HepG2 (cell line): Measurements from ENCODE around the gene DGCR8. TPM values are rescaled to one million over a fixed set of nuclear protein-coding genes. Genes with fewer than 3 reads are reported as not detected.

Experiments used
- ETV5 ChIP-seq: IDR thresholded peaks from 2 replicates; pipeline ENCODE4 v1.6.1; 2018; ENCODE audit warnings: missing biosample characterization, missing genetic modification reagents, inconsistent platforms, borderline replicate concordance
- FOXO4 ChIP-seq: sonication (generic); formaldehyde crosslinking; conservative IDR thresholded peaks from 2 replicates; pipeline ENCODE4 v1.8.1; 2023; ENCODE audit warnings: missing genetic modification reagents
- HMGA1 ChIP-seq: sonication (generic); formaldehyde crosslinking; conservative IDR thresholded peaks from 2 replicates; pipeline ENCODE4 v1.4.0; 2020; ENCODE audit warnings: missing genetic modification reagents
- KLF15 ChIP-seq: sonication (generic); formaldehyde crosslinking; IDR thresholded peaks from 2 replicates; pipeline ENCODE4 v1.8.1; 2023; ENCODE audit warnings: borderline replicate concordance, mild to moderate bottlenecking, inconsistent platforms, missing genetic modification reagents, mixed read lengths
- MEF2D ChIP-seq: sonication (generic); formaldehyde crosslinking; IDR thresholded peaks from 2 replicates; pipeline ENCODE4 v1.5.1; 2020; ENCODE audit warnings: mild to moderate bottlenecking, missing genetic modification reagents
- MTERF4 ChIP-seq: sonication (generic); formaldehyde crosslinking; IDR thresholded peaks from 2 replicates; pipeline ENCODE4 v1.8.0; 2023; ENCODE audit warnings: mild to moderate bottlenecking, missing genetic modification reagents
- NCOR1 ChIP-seq: fragments of 200-600 bp; sonication (generic); IDR thresholded peaks from 2 replicates; pipeline ENCODE4 v1.7.0; 2017; ENCODE audit warnings: antibody characterized with exemption, low read length, borderline replicate concordance
- NFE2L1 ChIP-seq: sonication (generic); formaldehyde crosslinking; IDR thresholded peaks from 2 replicates; pipeline ENCODE4 v1.4.0; 2020; ENCODE audit warnings: missing genetic modification reagents, mild to moderate bottlenecking, borderline replicate concordance
- NR2F1 ChIP-seq, 2 experiments: fragments of 450-650 bp in 1 of 2; formaldehyde crosslinking in 1 of 2; IDR thresholded peaks; 2 replicates each; pipeline versions ENCODE4 v1.5.0 to v1.6.1; 2016 to 2020; ENCODE audit warnings: mild to moderate bottlenecking in 1 of 2, missing compliant biosample characterization in 1 of 2, missing genetic modification reagents in 1 of 2, moderate library complexity in 1 of 2
- RAD51 ChIP-seq: fragments of 450-650 bp; IDR thresholded peaks from 2 replicates; pipeline ENCODE4 v1.6.1; 2016; ENCODE audit warnings: borderline replicate concordance
- SALL1 ChIP-seq: sonication (generic); formaldehyde crosslinking; IDR thresholded peaks from 2 replicates; pipeline ENCODE4 v1.8.0; 2022; ENCODE audit warnings: mild to moderate bottlenecking, missing genetic modification reagents
- SMAD3 ChIP-seq: sonication (generic); formaldehyde crosslinking; IDR thresholded peaks from 2 replicates; pipeline ENCODE4 v1.4.0; 2020; ENCODE audit warnings: missing genetic modification reagents
- SYNCRIP ChIP-seq: fragments of 200-400 bp; formaldehyde crosslinking; IDR thresholded peaks from 2 replicates; pipeline ENCODE4 v1.6.1; 2018; ENCODE audit warnings: mild to moderate bottlenecking, low read depth, low read length; ENCODE audit not compliant: insufficient read depth
- TAF15 ChIP-seq: fragments of 200-400 bp; formaldehyde crosslinking; IDR thresholded peaks from one replicate; pipeline ENCODE4 v1.6.1; 2018; ENCODE audit warnings: mild to moderate bottlenecking, low read depth, low read length; ENCODE audit not compliant: poor library complexity, severe bottlenecking
- TEAD3 ChIP-seq: optimal IDR thresholded peaks from 2 replicates; pipeline ENCODE3; 2016; ENCODE audit warnings: borderline replicate concordance
- ZBTB37 ChIP-seq: sonication (generic); formaldehyde crosslinking; IDR thresholded peaks from 2 replicates; pipeline ENCODE4 v1.4.0; 2020; ENCODE audit warnings: mild to moderate bottlenecking, missing genetic modification reagents
- ZBTB7B ChIP-seq: sonication (generic); formaldehyde crosslinking; IDR thresholded peaks from 2 replicates; pipeline ENCODE4 v1.4.0; 2020; ENCODE audit warnings: missing genetic modification reagents
- ZNF225 ChIP-seq: sonication (generic); formaldehyde crosslinking; IDR thresholded peaks from 2 replicates; pipeline ENCODE4 v1.4.0; 2020; ENCODE audit warnings: mild to moderate bottlenecking, missing genetic modification reagents
- ZNF24 ChIP-seq: fragments of 450-650 bp; IDR thresholded peaks from 2 replicates; pipeline ENCODE4 v1.6.1; 2017; ENCODE audit warnings: antibody characterized with exemption, mild to moderate bottlenecking
- ZNF30 ChIP-seq: sonication (generic); formaldehyde crosslinking; IDR thresholded peaks from 2 replicates; pipeline ENCODE4 v1.5.0; 2020; ENCODE audit warnings: mild to moderate bottlenecking, missing genetic modification reagents
- ZNF468 ChIP-seq: sonication (generic); formaldehyde crosslinking; IDR thresholded peaks from 2 replicates; pipeline ENCODE4 v1.8.0; 2022; ENCODE audit warnings: mild to moderate bottlenecking, moderate library complexity, missing genetic modification reagents
- ZNF572 ChIP-seq: sonication (generic); formaldehyde crosslinking; IDR thresholded peaks from 2 replicates; pipeline ENCODE4 v1.5.1; 2020; ENCODE audit warnings: mild to moderate bottlenecking, missing genetic modification reagents
- ZNF7 ChIP-seq: IDR thresholded peaks from 2 replicates; pipeline ENCODE4 v1.6.1; 2016; ENCODE audit warnings: missing biosample characterization, missing genetic modification reagents
- polyA plus RNA-seq, 8 experiments: library from polyadenylated mRNA; depleted of rRNA in 3 of 8; stranded (reverse) in 7 of 8; unstranded in 1 of 8; fragments of >200 nt; fragmentation: Illumina TruSeq in 4 of 8; extraction: Trizol in 4 of 8; gene quantifications; 2 replicates each; pipeline versions ENCODE4 v1.2.1 to v1.2.3, GENCODE V29; 2011 to 2016; ENCODE audit warnings: low read depth in 4 of 8, missing spikeins in 1 of 8, mixed read lengths in 1 of 8; ENCODE audit not compliant: insufficient read depth in 1 of 8
- total RNA-seq, 5 experiments: library from RNA; depleted of rRNA; stranded (reverse); fragments of >200 nt; fragmentation: Illumina TruSeq; extraction: Trizol; gene quantifications; 2 replicates each; pipeline ENCODE4 v1.2.3, GENCODE V29; 2016; ENCODE audit warnings: low read depth in 1 of 5
- TF ChIP-seq, protein P1 (sequence below): sonication (generic); formaldehyde crosslinking; IDR thresholded peaks from 2 replicates; pipeline ENCODE4 v1.4.0; 2020; ENCODE audit warnings: missing genetic modification reagents
- TF ChIP-seq, protein P2 (sequence below): sonication (generic); formaldehyde crosslinking; IDR thresholded peaks from 2 replicates; pipeline ENCODE4 v1.4.0; 2020; ENCODE audit warnings: mild to moderate bottlenecking, missing genetic modification reagents

Gene DGCR8
- total and polyA plus RNA-seq, 2 of the 13 experiments (the other 11 are each of a cell fraction or from before 2014, with no cell fraction given), result 10.2 to 23.2 TPM

DNA sequence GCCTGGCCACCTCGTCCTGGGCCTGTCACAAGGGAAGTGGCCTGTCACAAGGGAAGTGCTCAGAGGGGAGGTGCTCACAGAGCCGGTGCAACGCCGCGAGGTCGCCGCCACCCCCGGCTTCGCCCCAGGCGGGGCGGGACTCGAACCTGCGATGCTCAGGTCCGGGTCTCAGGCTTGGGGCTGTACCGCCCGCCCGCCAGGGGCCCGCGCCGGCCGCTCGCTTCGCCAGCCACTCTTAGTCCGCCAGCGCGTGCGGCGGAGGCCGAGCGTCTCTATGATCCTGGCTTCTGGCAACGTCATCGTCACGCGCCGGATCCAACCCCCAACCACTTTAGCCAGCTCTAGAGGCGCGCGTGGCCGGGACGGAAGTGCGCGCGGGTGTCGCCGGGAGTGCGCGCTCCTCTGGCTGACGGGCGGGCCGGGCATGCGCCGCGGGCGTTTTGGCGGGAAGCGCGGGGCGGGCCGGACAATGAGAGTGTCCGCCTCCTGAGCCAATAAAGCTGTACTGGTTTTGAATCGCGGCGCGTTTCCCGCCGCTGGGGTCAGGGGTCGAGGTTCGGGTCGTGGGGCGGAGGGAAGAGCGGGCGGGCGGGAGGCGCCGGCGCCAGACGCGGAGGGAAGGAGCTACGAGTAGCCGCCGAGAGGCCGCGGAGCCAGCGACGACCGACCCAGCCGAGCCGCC is 37.1 kb downstream of the DGCR8 start, which contains the start of gene TRMT2A (continued):
- no peak for TF ChIP-seq ZNF24
- no peak for TF ChIP-seq RAD51
- peak; percentile 72; the same call in 1 of the 2 replicates for TF ChIP-seq MTERF4 (CRISPR knock-in tag)
- TF ChIP-seq, protein P1, sequence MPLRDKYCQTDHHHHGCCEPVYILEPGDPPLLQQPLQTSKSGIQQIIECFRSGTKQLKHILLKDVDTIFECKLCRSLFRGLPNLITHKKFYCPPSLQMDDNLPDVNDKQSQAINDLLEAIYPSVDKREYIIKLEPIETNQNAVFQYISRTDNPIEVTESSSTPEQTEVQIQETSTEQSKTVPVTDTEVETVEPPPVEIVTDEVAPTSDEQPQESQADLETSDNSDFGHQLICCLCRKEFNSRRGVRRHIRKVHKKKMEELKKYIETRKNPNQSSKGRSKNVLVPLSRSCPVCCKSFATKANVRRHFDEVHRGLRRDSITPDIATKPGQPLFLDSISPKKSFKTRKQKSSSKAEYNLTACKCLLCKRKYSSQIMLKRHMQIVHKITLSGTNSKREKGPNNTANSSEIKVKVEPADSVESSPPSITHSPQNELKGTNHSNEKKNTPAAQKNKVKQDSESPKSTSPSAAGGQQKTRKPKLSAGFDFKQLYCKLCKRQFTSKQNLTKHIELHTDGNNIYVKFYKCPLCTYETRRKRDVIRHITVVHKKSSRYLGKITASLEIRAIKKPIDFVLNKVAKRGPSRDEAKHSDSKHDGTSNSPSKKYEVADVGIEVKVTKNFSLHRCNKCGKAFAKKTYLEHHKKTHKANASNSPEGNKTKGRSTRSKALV, result no peak
- TF ChIP-seq SMAD3 (CRISPR knock-in tag), result no peak; the same call in 1 of the 2 replicates
- TF ChIP-seq NFE2L1, result no peak
- peak; percentile 52; the same call in 1 of the 2 replicates for TF ChIP-seq KLF15 (CRISPR knock-in tag)
- TF ChIP-seq ZNF7 (CRISPR knock-in tag), result no peak
- TF ChIP-seq ZNF572 (CRISPR knock-in tag), result 0 out of 2 replicates have a peak, but pooled peaks have one; percentile 37
- TF ChIP-seq ZNF468, result no peak; the same call in 1 of the 2 replicates
- TF ChIP-seq SYNCRIP, result no peak
- TF ChIP-seq SALL1 (CRISPR knock-in tag), result peak; percentile 84
- no peak for TF ChIP-seq ZNF225 (CRISPR knock-in tag)
- no peak for TF ChIP-seq ZBTB37 (CRISPR knock-in tag)
- peak; percentile 56; the same call in 1 of the 2 replicates for TF ChIP-seq NCOR1
- peak; percentile 94 to 99 for TF ChIP-seq NR2F1 (CRISPR knock-in tag; IDR thresholded peaks at IDR 0.05)
- TF ChIP-seq TEAD3 (CRISPR knock-in tag), result peak; percentile 26
- no peak for TF ChIP-seq HMGA1 (CRISPR knock-in tag)
- no peak for TF ChIP-seq TAF15
- peak; percentile 83 for TF ChIP-seq ETV5 (CRISPR knock-in tag)
- TF ChIP-seq, protein P2, sequence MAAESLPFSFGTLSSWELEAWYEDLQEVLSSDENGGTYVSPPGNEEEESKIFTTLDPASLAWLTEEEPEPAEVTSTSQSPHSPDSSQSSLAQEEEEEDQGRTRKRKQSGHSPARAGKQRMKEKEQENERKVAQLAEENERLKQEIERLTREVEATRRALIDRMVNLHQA, result no peak; the same call in 1 of the 2 replicates
- TF ChIP-seq ZNF30 (CRISPR knock-in tag), result no peak
- TF ChIP-seq FOXO4 (CRISPR knock-in tag), result no peak
- TF ChIP-seq MEF2D (CRISPR knock-in tag), result no peak
- TF ChIP-seq ZBTB7B (CRISPR knock-in tag), result no peak; the same call in 1 of the 2 replicates
